ENCODE measurements around the gene ALDH5A1.

Gene ALDH5A1

GRCh38 chr6:24584382-24584720 is 89.6 kb downstream of the ALDH5A1 start:
- TF ChIP-seq GATA3 (IDR thresholded peaks at IDR 0.05; ENCODE audit: low read depth, low read length) (no peak), GATA2 (IDR thresholded peaks at IDR 0.05; ENCODE audit: low read depth, low read length) (no peak)

Measured in SH-SY5Y (cell line).